HG03095 (cell line): Measurements from ENCODE around the gene CAMTA1.

Experiments used
- ATAC-seq: cut with Tn5 transposase; IDR thresholded peaks from one replicate; pipeline ENCODE4 v1.9.1; 2021; ENCODE audit warnings: moderate library complexity; ENCODE audit not compliant: unreplicated experiment

The CAMTA1 gene

DNA sequence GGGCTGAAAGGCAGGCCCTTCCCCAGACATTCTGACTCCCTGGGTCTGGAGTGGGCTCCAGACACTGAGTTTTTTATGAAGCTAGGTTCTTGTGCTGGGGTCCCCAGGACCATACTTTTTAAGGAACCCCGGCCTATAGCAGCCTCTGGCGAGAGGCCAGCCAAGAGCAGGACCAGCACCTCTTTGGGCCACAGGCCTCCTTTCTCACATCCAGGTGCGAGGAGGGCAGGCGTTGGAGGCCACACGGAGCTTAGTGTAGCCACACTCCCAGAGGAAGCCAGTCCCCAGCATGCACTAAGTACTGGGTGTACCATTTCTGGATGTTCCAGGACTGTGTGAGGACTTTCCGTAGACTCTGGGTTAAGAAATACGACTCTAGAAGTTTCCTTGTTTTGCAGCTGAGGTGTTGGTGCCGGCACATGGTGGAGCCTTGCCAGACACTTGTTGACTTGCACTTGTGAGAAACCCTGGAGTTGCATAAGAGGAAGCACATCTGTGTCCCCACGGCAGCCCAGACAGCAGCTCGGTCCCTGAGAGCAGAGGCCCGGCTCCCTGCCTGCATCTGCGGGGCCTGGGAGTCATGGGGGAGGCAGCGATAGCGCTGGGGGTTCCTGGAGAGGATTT, 863.6 kb downstream of the CAMTA1 start:
- ATAC-seq: no peak

GRCh38 chr1:7650801-7651200, 865.5 kb downstream of the CAMTA1 start:
- no peak for ATAC-seq

GRCh38 chr1:7651203-7651602, 865.9 kb downstream of the CAMTA1 start:
- ATAC-seq: no peak

GRCh38 chr1:7652061-7652460, 866.8 kb downstream of the CAMTA1 start:
- ATAC-seq: no peak

DNA sequence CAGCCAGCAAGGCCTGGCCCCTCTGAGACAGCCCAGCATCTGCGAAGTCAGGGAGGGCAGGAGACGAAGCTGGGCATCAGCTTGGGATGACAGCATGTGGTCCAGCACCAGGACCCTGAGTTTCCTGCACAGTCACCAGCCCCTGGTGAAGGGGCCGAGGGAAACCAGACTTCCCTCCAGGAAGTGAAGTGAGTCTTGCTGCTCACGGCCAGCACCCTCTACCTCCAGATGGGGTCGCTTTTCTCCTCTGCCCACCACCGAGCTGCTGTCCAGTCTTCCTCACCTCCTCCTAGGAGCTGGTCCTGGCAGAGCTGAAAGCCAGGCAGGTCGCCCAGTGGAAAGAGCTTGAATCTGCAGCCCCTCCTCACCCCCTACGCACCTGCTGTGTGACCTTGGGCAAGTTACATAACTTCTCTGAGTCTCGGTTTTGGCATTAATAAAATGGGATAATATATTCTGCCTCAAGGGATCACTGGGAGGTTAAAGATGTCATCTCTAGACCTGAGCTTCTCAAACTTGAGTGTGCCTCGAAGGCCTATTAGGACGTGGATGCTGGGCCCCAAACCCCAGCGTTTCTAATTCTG, 867.4 kb downstream of the CAMTA1 start:
- no peak for ATAC-seq

GRCh38 chr1:7654725-7655124, 869.5 kb downstream of the CAMTA1 start:
- ATAC-seq: no peak

DNA sequence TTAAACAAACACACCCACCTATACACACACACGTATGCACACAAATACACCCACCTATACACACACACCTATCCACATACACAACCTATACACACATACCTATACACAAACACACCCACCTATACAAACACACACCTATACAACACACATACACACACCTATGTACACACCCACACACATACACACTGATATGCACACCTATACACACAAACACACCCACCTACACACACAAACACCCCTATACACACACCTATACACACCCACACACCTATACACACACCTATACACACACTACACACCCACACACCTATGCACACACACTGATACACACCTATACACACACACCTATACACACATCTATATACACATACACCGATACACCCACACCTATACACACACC, 870.1 kb downstream of the CAMTA1 start:
- no peak for ATAC-seq

- no peak for ATAC-seq
These were observed 871.4 kb downstream of the CAMTA1 start for GRCh38 chr1:7656557-7657215.

GRCh38 chr1:7657287-7658016, 872.2 kb downstream of the CAMTA1 start:
- no peak for ATAC-seq

GRCh38 chr1:7658099-7658498, 872.8 kb downstream of the CAMTA1 start:
- no peak for ATAC-seq

- ATAC-seq: no peak
These were observed 874.3 kb downstream of the CAMTA1 start for GRCh38 chr1:7659514-7659913.

DNA sequence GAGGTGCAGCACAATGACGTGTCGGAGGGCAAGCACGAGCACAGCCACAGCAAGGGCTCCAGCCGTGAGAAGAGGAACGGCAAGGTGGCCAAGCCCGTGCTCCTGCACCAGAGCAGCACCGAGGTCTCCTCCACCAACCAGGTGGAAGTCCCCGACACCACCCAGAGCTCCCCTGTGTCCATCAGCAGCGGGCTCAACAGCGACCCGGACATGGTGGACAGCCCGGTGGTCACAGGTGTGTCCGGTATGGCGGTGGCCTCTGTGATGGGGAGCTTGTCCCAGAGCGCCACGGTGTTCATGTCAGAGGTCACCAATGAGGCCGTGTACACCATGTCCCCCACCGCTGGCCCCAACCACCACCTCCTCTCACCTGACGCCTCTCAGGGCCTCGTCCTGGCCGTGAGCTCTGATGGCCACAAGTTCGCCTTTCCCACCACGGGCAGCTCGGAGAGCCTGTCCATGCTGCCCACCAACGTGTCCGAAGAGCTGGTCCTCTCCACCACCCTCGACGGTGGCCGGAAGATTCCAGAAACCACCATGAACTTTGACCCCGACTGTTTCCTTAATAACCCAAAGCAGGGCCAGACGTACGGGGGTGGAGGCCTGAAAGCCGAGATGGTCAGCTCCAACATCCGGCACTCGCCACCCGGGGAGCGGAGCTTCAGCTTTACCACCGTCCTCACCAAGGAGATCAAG, 878.3 kb downstream of the CAMTA1 start:
- ATAC-seq: no peak

- ATAC-seq: no peak
These were observed 879.1 kb downstream of the CAMTA1 start for GRCh38 chr1:7664147-7664892.

- ATAC-seq: no peak
These were observed 879.6 kb downstream of the CAMTA1 start for GRCh38 chr1:7664893-7665250.

- no peak for ATAC-seq
These were observed 881.0 kb downstream of the CAMTA1 start for GRCh38 chr1:7666249-7666648.

DNA sequence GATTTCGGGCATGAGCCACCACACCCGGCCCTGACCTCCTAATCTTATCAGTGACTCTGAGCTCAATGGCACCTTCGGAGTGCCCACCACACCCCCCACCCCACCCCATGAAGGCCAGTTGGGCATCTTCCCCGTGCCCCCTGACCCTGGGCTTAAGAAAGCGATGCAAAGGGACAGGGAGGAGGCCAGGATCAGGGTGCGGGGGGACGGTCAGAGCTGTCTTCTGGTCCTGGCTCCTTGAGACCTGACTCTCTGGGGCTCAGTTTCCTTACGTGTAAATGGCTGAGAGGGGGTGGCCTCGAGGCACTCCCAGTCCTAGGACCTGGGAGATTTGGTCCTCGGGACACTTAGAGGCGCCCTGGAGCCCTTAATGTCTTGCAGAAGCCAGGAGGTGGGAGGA, 881.9 kb downstream of the CAMTA1 start:
- no peak for ATAC-seq

- ATAC-seq: no peak
These were observed 882.5 kb downstream of the CAMTA1 start for GRCh38 chr1:7667625-7668218.

DNA sequence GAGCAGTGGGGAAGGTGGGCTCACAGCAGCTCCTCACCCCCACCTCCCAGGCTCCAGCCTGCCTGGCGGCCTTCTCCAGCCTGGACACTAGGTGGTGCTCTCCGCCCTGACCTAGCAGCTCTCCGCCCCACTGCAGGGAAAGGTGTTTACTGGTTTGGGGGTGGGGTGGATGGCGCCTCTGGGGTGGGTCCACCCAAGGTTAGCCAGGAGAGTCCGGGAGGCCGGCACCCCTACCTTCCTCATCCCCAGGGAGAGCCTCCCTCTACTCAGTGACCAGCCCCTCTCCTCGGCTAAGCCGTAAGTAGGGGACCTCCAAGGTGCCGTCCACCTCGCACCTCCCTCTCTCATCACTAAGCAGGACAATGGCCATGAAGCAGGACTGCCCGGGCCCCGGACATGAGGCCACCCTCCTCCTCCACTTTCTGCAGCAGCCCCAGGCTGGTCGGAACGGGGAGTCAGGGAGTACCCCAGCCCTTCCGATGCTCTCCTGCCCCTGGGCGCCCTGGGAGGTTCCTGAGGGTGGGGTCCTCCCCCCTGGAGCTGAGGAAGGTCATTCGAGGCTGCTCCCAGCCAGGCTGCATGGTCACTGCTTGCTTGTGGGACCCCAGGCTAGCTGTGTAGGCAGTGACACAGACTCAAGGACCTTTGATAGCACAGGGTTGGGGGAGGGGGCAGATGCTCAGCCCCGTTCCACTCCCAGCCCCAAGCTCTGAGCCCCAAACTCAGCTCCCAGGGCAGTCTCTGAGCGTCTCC, 884.5 kb downstream of the CAMTA1 start:
- no peak for ATAC-seq

GRCh38 chr1:7670334-7671145, 885.3 kb downstream of the CAMTA1 start:
- ATAC-seq: no peak
